Panc1 (cell line): ENCODE measurements around the gene ANKRD17.

Experiments
- CTCF ChIP-seq: fragments of 450-650 bp; IDR thresholded peaks from 2 replicates; pipeline ENCODE4 v1.5.1; 2017; ENCODE audit warnings: mild to moderate bottlenecking
- REST ChIP-seq, 2 experiments: IDR thresholded peaks; 2 replicates each; pipeline ENCODE4 v1.6.1; 2011 to 2012; ENCODE audit warnings: low read depth in 2 of 2, control low read depth in 1 of 2, low read length in 1 of 2, mild to moderate bottlenecking in 1 of 2, moderate library complexity in 1 of 2; ENCODE audit not compliant: insufficient read depth in 1 of 2

DNA sequence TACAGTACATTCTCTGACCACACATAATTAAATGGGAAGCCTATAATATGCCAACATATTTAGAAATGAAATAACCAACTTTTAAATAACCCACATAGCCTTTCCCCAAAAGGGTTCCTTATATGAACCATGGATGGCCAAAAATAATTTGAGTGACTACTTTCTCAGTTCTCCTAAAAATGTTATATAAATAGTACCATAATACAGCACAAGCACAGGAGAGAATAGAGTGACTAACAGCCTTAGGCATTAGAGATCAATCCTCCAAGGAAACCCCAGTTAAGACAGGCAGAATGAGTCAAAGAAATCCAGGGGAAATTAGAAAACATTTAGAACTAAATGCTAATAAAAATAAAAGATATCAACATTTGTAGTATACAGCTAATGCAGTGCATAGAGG, 50.2 kb downstream of the ANKRD17 start:
- TF ChIP-seq REST (IDR thresholded peaks at IDR 0.05; ENCODE audit: insufficient read depth in 1 of 2, low read depth in 2 of 2, low read length in 1 of 2) (no peak), CTCF (no peak)
